ENCODE results near the gene BTN2A1.

Gene BTN2A1

GRCh38 chr6:26468829-26469228 lies 11.1 kb downstream of the BTN2A1 start:
- no peak for DNase-seq (ENCODE audit: low read depth)

GRCh38 chr6:26470643-26471042 lies 12.9 kb downstream of the BTN2A1 start:
- no peak for DNase-seq (ENCODE audit: low read depth)

GRCh38 chr6:26471970-26472369 lies 14.2 kb downstream of the BTN2A1 start:
- no peak for DNase-seq (ENCODE audit: low read depth)

- no peak for DNase-seq (ENCODE audit: low read depth)
These were observed 15.0 kb downstream of the BTN2A1 start for GRCh38 chr6:26472549-26473290.

GRCh38 chr6:26473429-26473757 lies 15.6 kb downstream of the BTN2A1 start:
- DNase-seq (ENCODE audit: low read depth) = no peak

GRCh38 chr6:26473758-26474438 lies 16.1 kb downstream of the BTN2A1 start:
- DNase-seq (ENCODE audit: low read depth) = peak; percentile 56

- DNase-seq (ENCODE audit: low read depth) = no peak
These were observed 16.7 kb downstream of the BTN2A1 start for GRCh38 chr6:26474439-26474881.

- no peak for DNase-seq (ENCODE audit: low read depth)
These were observed 18.3 kb downstream of the BTN2A1 start for GRCh38 chr6:26475823-26476729.

GRCh38 chr6:26476896-26477295 lies 19.1 kb downstream of the BTN2A1 start:
- DNase-seq (ENCODE audit: low read depth) = no peak

GRCh38 chr6:26477426-26477825 lies 19.7 kb downstream of the BTN2A1 start:
- no peak for DNase-seq (ENCODE audit: low read depth)

GRCh38 chr6:26478100-26478984 lies 20.6 kb downstream of the BTN2A1 start:
- no peak for DNase-seq (ENCODE audit: low read depth)

- DNase-seq (ENCODE audit: low read depth) = no peak
These were observed 21.2 kb downstream of the BTN2A1 start for GRCh38 chr6:26478985-26479278.

- DNase-seq (ENCODE audit: low read depth) = no peak
These were observed 24.6 kb downstream of the BTN2A1 start for GRCh38 chr6:26482338-26482737.

- no peak for DNase-seq (ENCODE audit: low read depth)
These were observed 26.0 kb downstream of the BTN2A1 start for GRCh38 chr6:26483727-26484126.

- no peak for DNase-seq (ENCODE audit: low read depth)
These were observed 26.4 kb downstream of the BTN2A1 start for GRCh38 chr6:26484161-26484560.

- no peak for DNase-seq (ENCODE audit: low read depth)
These were observed 27.5 kb downstream of the BTN2A1 start for GRCh38 chr6:26485112-26485780.

- DNase-seq (ENCODE audit: low read depth) = no peak
These were observed 28.6 kb downstream of the BTN2A1 start for GRCh38 chr6:26486358-26486757.

GRCh38 chr6:26487466-26487865 lies 29.7 kb downstream of the BTN2A1 start:
- no peak for DNase-seq (ENCODE audit: low read depth)

- no peak for DNase-seq (ENCODE audit: low read depth)
These were observed 32.5 kb downstream of the BTN2A1 start for GRCh38 chr6:26489996-26490964.

- DNase-seq (ENCODE audit: low read depth) = no peak
These were observed 33.8 kb downstream of the BTN2A1 start for GRCh38 chr6:26491604-26492003.
